IPS-11a (cell line): ENCODE measurements around the gene FRY.

Source experiments
- H3K4me3 ChIP-seq: one replicate; pipeline ENCODE4 v1.5.1; 2013; ENCODE audit warnings: low read depth, low read length, control low read depth

The FRY gene

DNA sequence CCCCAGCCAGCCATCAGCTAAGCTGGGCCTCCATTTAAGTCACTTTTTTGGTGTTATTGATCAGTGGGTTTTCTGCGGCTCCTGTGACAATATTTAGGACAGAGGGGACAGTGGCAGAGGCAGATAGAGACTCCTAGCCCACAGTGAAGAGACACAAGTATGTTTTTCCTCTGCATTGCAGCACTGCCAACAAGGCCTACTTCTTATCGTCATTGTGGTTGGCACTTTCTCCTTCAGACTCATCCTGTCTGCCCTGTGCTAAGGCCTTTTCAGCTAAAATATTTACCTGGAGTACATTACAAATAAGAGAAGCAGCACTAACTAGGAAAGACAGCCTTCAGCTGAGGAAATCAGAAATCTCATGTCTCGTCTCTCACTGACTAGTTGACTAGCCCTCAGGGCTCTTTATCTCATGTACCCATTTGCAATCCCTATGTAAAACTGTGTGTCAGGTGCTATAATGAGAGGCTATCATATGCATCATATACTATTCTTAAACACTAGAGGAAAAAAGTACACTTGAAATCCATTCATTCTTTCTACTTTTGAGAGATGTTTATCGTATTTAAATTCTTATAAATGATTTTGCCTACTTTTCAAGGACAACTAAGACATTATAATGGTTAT is 221.4 kb downstream of the FRY start:
- H3K4me3 ChIP-seq: no peak overlapping the region

DNA sequence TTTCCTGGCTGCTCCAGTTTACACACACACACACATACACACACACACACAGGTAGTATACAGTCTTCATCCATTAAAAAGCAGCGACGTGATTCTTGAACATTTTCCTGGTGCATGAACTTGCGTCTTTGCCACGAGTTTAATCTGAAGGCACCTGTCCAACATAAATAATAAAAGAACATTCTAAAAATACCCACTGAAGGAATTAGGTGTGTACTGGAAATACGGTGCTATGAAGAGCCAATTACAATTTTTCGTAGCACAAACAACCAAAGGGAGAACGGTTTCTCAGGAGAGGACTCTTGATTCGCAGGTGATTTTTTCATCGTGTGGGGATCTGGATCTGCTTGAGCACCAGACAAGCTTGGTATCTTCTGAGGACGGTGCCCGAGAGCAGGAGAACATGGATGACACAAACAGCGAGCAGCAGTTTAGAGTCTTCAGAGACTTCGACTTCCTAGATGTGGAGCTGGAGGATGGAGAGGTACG is 222.4 kb downstream of the FRY start:
- no peak overlapping the region for H3K4me3 ChIP-seq

DNA sequence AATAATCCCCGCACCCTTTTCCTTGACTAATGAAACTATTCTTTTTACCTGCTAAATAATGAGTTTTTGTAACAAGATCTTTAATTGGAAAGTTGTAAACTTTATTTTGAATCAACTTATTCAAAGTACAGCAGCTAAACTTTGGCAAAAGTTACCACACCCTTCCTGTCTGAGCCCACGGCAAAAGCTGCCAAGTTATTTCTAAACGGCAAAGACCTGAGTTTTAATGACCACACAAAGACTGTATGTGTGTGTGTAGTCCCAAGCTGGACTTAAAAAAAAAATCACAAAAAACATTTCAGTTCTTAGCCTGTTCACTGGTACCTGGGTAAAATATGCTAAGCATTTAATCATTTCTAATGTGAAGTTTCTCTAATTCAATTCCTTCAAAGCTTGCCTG is 222.8 kb downstream of the FRY start:
- H3K4me3 ChIP-seq: no peak overlapping the region

DNA sequence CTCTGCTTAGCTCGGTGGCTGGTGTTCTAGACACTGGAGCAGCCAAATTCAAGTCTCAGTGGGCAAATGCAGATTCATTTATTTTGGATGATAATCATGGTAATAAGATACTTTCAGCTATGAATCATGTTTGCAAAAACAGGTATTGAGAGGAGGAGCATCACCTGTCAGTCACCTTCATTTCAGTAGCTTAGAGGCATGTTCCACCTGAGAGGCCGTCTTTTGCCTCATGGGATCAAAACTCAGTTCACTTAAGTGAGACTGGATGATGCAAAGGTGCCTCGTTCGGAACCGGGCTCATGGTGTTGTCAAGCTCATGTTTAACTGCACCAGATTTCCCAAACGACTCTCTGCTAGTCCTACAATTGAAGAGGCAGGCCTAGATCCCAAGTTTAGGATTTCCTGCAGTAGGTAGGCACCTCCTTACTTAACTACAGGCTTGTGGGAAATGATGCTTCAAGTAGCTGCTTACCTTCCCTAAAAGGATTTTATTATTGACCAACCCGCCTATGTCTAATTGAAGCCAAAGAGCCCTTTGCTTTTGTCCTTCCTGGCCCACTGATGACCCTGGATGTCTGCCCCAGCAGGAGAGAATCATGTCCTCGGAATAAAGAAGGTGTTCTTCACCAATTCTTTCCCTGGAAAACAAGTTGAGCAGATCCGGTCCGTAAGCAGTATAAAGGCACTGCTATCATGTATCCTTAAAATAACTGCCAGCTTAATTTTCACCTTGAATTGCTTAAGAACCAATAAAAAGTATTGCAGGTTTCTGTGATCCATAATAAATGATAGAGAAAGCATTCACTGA is 223.5 kb downstream of the FRY start:
- no peak overlapping the region for H3K4me3 ChIP-seq

DNA sequence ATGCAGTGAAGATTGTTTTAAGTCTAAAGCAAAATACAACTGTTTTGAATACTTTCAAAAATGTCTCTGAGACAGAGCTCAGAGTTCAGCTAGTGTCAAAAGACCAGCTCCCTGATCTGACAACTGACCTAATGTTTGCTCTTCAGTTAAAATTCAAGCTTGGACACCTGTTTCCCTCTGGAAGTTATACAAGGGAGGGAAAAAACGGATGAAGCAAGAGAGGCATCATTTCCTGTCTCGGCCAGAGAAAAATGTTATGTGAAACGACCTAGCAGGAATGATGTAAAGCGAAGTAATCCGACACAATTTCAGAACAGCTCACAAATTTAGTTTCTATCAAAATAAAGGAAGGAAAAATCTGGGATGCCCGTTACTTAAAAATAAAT is 224.1 kb downstream of the FRY start:
- H3K4me3 ChIP-seq: no peak overlapping the region

DNA sequence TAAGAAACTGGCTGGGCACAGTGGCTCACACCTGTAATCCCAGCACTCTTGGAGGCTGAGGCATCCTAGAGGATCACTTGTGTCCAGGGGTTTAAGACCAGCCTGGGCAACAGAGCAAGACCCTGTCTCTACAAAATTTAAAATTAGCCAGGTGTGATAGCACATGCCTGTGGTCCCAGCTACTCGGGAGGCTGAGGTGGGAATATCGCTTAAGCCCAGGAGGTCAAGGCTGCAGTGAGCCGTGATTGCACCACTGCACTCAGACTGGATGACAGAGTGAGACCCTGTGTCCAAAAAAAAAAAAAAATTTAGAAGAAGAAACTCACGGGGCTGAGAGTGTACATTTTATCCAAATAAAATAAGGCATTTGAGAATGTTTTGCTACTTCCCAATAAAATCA is 224.7 kb downstream of the FRY start:
- no peak overlapping the region for H3K4me3 ChIP-seq

DNA sequence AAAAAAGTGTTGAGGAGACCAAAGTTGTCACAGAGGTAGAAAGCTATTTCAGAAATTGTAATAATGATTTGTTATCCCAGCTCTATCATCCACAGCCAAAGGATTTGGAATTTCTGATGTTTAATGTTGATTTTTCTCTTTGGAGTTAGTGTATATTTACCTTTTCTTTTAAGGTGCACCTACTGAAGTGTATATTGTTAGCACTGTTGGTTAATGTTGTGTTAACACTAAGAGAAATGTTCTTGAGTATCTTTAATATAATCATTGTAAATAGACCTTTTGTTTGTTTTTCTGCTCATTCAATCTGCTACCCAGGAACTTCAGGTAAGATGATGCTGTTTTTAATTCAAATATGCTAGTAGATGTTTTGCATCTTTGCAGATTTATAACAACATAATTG is 226.1 kb downstream of the FRY start:
- no peak overlapping the region for H3K4me3 ChIP-seq

DNA sequence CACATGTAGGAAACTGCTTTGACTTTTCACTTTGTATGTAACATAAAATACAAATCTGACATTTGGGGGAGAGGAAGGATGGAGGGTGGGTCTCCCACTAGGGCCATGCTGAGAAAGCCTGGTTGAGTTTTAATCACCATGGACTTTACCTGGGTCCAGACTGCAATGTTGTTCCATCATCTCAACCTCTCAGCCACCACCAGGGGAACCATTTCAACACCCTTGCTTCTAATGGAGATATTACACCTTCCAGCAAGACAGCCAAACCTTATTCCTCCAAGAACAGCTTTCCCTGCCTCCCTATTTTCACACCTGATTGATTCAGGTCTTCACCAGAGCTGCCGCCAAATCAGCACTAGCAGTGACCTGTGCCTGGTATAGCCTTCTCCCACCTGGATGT is 227.5 kb downstream of the FRY start:
- H3K4me3 ChIP-seq: no peak overlapping the region

DNA sequence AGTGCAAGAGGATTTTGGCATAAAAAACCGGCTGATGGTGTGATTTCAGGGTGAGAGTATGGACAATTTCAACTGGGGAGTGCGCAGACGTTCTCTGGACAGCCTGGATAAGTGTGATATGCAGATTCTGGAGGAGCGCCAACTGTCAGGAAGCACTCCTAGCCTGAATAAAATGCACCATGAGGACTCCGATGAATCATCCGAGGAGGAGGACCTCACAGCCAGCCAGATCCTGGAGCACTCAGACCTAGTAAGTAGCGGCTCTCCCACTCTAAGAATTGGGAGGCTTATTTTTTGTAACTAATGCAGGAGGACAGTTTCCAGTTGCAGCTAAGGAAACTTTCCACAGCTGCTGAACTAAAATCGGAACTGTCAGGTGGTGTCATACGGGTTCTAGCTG is 230.0 kb downstream of the FRY start:
- no peak overlapping the region for H3K4me3 ChIP-seq

DNA sequence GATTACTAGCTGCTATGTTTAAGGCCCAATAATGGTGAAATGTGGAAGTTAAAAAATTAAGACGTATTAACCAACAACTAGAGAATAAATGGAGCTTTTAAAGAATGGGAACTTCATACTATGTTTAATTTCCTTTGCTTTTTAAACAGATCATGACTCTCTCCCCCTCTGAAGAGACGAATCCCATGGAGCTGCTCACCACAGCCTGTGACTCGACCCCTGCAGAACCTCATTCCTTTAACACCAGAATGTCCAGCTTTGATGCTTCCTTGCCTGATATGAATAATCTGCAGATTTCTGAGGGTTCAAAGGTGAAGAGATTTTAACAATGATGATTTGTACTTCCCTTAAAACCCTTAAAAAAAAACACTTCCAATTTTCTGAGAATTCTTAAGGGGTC is 230.6 kb downstream of the FRY start:
- no peak overlapping the region for H3K4me3 ChIP-seq

DNA sequence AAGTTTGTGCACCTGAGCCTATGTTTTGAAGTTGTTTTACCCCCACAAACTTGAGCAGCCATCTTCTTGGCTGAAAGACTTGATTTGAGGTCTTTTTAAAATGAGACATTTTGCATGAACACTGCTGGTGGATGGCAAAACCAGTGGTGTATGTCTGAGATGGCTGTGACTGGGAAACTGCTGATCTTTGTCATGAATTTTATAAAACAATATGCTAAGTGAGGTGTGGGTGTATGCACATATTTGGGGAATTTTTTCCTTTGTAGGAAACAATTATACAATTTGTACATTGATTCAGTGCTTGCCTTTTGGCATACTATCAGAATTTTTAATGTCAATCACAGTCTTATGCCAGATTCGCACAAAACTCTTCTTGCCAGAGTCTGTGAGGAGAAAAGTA is 231.0 kb downstream of the FRY start:
- no peak overlapping the region for H3K4me3 ChIP-seq

DNA sequence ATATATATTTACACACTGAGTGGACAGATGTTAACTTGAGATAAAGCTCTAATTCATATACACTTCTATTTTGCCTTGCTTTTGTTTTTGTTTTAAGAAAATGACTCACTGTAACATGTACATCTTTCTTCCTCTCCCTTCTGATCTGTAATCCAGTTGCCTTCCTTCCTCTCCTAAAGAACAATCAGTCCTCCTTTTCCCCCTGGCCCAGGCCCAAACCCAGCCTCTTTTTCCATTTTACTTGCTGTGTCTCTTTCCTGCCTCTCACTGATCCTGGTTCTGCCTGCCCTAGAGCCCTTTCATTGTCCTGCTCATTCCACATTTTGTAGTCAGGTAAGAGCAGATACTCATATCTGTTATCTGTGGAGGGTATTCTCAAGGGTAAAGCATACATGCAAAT is 232.8 kb downstream of the FRY start:
- no peak overlapping the region for H3K4me3 ChIP-seq

DNA sequence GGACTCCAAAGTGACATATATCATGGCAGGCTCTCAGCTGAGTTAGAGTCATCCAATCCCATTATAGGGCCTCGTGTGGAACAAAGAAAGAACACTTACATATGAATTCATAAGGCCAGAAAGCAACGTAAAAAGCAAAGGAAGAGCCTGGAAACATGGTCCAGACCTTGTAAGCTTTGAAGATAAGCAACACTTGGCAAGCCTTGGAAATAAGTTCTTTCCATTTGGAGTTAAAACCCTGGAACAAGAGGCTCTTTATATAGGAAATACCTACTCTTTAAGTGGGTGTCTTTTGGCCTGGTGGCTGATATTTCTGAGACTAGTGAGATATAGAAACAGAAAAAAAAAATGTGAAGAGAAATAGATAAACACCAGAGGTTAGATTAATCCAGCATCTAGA is 234.2 kb downstream of the FRY start:
- no peak overlapping the region for H3K4me3 ChIP-seq

DNA sequence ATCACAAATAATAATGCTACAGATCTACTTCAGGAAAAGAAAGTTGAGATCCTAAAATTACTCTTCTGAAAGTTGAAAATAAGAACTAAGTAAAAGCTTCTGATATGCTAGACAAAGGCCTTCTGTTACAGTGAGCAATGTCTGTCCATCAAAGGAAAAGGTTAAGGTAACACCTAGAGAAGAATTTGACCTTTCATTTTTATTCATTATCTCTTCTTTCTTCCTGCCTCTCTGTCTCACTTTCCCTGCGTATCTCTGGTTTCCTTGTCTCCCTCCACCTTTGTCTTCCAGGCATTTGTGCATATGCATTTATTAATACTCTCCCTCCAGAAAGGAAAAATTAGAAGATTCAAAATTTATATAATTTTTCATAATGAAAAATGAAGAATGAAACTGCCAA is 234.6 kb downstream of the FRY start:
- no peak overlapping the region for H3K4me3 ChIP-seq

DNA sequence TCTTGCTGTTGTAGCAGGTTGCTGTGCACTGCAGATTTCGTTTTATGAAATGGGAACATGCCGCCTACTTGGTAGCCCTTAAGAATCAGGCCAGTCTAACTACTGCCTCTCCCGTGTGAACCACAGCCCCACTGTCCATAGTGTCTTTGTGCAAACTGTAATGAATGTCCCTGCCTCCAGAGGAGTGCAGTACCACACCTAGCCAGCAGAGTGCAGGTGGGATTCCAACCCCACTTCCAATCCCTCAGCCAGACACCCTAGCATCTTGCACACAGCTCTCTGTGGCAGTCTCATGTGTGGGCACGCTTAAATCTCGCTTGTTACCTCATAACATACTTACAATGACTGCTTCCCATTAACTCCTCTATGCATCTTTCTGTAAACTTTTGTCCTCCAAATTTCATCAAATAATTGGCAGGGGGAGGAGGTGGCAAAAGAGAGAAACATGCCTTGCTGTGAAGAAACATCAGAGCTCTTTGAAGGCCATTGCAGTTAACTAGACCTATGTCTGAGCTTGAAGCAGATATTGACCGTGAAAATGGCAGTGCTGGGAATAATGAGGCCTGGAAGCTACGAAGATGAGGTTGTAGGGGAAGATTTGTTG is 236.4 kb downstream of the FRY start:
- H3K4me3 ChIP-seq: no peak overlapping the region

DNA sequence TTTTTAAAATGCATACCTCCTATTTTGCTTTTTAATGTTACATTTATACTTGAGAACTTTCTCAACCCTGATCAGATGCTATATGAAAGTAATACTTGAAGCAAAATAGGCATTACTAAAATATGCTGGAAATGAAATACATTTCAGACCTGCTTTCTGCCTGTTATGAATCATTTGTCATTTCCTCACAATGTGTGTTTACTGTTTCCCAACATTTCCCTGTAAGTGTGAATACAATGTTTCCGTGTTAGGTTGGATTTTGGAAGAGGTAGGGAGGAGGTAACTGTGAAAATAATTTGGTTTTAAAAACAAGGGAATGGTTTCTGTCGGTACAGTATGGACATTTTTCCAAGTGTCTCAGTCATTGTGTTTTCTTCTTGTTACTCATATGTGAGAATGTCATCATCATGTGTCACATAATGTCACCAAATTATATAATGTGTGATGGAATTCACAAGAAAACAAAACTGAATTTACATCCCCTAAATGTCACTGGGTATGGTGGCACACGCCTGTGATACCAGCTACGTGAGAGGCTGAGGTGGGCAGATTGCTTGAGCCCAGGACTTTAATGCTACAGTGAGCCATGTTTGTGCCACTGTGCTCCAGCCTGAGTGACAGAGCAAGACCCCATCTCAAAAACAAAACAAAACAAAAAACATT is 240.6 kb downstream of the FRY start:
- H3K4me3 ChIP-seq: no peak overlapping the region

DNA sequence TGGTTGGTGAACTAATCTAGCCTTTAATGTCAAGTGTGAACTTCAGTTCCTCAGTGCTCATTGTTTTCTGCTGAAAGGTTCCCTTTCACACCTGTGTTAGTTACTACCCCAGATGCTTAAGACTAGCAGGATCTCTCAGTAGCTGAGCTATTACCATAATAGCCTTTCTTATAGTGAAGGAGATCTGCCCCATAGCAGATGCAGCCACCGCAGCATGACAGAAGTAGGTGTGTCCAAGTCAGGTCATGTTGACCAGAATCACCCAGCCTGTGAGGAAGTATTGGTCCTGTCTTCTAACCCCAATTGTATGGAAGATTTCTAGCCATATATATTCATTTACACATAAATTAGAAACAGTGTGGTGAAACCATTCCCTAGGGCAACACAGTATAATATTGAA is 246.3 kb downstream of the FRY start:
- H3K4me3 ChIP-seq: no peak overlapping the region

DNA sequence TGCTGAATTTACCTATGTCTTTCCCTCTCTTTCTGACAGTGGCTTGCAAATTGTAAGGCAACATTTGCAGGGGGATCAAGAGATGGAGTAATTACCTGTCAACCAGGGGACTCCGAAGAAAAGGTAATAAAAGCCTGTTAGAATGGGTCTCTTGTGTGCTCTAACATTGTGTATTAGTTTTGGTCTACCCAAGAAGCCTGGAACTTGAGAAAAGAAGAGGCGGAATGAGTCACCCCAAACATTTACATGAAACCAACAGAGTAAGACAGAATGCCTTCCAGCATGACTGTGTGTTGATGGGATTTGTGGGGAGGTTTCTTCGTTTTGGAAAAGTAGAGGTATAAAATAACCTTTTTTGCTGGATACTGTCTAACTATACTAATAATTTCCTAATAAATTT is 246.9 kb downstream of the FRY start:
- H3K4me3 ChIP-seq: no peak overlapping the region

DNA sequence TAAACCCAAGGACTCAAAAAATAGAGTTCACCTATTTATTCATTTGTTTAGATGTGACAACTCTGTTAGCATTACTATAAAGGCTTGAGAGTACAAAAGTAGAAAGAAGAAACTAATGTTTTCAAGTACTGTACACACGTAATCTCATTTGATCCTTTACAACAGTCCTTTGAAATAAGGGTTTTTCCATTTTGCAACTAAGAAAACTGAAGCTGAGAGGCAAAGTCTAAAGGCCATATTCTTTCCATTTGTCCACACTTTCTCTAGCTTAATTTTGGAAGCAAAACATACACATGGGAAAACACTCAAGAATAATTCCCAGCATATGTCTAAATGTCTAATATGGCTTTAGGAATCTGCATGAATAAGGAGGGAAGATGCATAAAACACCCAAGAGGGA is 249.5 kb downstream of the FRY start:
- H3K4me3 ChIP-seq: no peak overlapping the region

DNA sequence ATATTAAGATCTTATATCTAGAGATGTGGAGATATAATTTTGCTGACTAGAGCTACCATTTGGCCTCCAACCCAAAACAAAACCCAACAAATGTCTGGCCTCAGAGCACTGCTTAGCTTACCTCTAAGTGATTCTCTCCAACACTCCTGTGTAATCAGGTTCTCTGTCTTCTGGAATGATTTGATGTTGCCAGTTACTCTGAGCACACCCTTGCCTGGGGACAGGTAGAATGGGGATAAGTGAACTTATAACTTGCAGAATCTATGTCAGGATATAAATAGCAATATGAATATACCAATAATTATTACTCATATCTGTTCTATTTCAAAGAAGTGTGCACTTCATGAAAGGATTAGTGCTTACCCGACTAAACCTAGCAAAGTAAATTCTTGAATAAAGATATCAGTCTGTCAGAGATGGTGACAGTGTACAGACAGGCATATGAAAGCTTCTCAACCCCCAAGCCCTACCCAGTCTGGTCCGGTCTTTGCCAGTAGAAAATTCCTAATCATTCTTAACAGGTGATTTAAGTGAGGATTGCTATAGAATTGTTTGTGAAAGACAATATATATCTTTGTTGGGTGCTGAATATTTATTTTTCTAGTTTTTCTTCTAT is 250.6 kb downstream of the FRY start:
- no peak overlapping the region for H3K4me3 ChIP-seq

DNA sequence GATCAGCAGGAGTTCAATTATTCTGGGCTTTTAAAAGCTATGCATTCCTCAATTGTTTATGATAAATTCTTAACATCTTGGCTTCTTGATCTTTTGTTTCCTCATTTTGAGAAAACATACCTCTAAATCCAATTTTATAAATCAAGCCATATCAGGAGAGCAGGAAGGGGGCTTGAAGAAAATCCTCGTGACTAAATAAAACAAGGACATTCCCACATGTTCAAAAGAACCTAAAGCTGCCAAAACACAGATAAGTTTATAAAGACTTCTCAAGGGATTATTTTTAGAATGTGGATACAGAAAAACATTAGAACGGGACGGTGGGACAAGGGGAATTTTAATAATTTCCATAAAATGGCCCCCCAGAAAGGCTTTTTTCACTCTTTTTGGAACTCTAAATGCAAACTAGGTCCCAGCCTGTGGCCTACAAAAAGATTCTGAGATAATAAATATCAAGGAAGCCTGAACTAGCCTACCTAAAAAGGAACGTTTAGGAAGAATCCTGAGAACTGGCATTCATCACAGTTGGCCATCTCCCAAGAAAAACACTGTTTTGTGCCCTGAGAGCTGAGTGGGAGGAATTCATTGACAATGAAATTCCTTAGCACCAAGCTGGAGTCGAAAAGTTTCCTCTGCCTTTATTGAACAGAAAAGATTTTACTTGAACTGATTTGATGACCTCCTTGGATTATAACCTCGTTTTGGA is 253.5 kb downstream of the FRY start:
- H3K4me3 ChIP-seq: no peak overlapping the region
